AML-193 (cell line): ENCODE measurements around the gene SMTNL2.
"Not testable (repeated sequence)": the region's sequence is repeated elsewhere in the genome, so short reads cannot be mapped to it uniquely, and the experiment has no call there.

Source experiments
- DNase-seq, 2 experiments: peaks; one replicate each; lab custom pipeline; 2025; lab: John Stamatoyannopoulos, UW

SMTNL2 gene

DNA sequence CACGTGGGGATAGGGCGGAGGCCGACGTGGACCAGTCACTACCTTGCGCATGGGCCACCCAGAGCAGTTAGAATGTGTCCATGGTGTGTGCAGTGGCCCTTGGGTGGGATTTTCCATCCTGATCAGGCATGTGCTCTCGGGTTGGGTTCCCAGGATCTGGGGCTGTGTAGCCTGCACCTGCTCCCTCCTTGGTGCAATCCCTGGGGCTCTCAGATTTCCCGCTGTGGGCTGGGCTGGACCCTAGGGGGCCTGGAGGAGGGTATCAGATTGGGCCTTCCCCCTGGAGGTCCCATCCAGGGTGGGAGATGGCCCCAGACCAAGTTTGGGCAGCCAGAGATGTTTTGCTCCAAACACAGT, 1.3 kb downstream of the SMTNL2 start:
- no peak for DNase-seq

DNA sequence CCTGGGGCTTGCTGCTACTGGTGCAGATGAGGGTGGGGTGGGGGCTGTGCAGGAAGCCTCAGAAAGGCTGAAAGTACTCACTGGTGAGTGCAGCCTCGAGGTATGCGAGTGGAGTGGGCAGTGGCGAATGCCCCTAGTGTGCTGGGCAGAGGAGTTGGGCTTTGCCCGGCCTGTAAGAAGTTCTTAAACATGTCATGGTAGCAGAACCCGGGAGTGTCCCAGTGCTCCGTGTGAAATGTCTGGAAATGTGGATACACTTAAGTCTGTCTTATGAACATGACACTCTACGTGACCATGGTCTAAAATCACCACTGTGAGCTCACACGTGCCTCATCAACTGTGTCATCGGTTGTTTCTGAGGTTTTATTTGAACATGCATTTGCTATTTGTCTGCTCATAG, 1.7 kb downstream of the SMTNL2 start:
- DNase-seq = no peak

GRCh38 chr17:4587195-4587594, 2.9 kb downstream of the SMTNL2 start:
- no peak for DNase-seq

GRCh38 chr17:4587803-4588202, 3.5 kb downstream of the SMTNL2 start:
- DNase-seq = no peak

DNA sequence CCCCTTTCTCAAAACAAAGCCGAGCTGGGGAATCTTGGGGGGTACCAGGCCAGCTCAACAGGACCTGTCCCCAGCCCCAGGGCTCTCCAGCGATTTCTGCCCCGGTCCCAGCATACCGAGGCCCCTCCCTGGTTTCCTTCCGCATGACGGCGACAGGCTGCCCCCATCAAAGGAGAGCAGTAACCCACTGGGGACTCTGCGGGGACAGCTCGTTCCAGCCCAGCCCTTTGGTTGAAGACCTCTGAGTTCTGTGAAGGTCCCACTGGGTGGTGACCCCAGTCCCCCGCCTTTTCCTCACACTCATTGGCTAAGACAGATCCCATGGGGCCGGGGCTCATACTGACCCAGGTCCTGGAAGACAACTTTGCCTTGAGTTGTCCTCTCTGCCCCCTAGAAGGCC, 4.1 kb downstream of the SMTNL2 start:
- DNase-seq = no peak

GRCh38 chr17:4588898-4589625, 4.7 kb downstream of the SMTNL2 start:
- DNase-seq = no peak

DNA sequence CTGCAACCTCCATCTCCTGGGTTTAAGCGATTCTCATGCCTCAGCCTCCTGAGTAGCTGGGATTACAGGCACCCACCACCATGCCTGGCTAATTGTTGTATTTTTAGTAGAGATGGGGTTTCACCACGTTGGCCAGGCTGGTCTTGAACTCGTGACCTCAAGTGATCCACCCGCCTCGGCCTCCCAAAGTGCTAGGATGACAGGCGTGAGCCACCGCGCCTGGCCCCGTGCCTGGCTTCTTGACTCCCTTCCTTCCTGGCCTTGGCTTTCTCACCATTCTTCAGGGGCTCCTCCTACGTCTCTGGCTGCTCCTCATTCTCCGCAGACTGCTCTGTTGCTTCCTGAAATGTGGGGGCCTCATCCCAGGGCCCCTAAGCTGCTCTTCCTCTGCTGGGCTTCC, 5.7 kb downstream of the SMTNL2 start:
- not testable (repeated sequence) for DNase-seq

DNA sequence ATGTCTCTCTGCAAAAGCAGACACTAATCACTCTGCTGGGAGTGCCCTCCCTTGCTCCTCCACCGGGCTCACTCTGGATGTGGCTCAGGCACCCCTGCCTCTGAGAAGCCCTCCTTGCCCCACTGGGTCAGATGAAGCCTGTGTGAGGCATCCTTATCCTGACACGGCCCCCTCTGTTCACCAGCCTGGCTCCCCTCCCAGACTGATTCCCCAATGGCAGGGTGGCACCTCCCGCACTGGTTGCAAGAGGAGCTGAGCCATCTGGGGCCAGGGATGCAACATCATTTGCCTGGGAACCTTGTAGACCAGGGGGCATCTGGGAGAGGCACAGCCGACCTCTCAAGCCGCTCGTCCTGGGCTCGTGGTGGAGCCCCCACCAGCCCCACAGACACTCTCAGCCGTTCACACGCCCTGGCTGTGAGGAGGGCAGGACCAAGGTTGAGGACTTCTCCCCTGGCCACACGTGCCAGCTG, 6.7 kb downstream of the SMTNL2 start:
- DNase-seq = no peak

GRCh38 chr17:4591529-4591928, 7.2 kb downstream of the SMTNL2 start:
- DNase-seq = no peak

DNA sequence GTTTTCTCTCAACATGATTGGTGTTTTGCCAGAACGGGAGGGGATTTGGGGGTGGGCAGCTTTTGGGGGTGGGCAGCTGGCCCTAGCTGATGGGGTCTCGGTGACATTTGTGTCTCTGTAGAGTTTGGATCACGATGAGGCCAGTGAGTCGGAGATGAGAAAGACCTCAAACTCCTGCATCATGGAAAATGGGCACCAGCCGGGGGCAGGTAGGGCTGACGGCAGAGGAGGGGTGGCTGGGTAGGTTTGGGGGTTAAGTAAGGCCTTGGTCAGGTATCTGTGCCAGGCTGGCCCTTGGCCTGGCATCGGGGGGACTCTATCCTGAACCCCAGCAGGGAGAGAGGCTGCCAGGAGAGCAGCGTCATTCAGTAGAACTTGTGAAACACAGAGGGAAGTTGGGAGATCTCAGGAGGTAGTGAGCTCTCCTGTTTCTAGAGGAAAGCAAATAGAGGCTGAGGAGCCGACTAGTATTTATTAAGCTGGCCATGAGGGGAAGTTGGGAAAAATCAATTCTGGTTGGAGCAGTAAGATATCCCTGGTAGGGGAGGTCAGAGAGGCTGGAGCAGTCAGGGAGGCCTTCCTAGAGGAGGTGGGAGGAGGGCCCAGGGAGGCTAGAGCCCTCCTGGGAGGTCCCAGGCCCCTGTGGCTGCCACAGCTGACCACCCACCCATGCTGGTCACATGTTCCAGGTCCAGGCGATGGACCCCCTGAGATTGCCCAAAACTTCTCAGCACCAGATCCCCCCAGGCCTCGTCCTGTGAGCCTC, 8.1 kb downstream of the SMTNL2 start:
- no peak for DNase-seq

DNA sequence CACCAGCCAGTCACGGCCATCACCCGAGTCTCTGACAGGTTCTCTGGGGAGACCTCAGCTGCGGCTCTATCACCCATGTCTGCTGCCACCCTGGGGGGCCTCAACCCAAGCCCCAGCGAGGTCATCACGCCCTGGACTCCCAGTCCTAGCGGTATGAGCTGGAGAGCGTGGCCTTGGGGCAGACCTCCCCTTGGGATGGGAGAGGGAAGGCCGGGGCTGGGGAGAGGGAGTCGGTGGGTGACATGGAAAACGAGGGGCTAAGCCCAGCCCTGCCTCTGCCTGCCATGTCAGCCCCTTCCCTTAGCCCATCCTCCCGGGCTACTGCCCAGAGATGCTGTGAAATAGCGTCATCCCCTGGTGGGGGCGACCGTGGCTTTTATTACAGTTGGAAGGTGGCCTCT, 8.7 kb downstream of the SMTNL2 start:
- DNase-seq = no peak

DNA sequence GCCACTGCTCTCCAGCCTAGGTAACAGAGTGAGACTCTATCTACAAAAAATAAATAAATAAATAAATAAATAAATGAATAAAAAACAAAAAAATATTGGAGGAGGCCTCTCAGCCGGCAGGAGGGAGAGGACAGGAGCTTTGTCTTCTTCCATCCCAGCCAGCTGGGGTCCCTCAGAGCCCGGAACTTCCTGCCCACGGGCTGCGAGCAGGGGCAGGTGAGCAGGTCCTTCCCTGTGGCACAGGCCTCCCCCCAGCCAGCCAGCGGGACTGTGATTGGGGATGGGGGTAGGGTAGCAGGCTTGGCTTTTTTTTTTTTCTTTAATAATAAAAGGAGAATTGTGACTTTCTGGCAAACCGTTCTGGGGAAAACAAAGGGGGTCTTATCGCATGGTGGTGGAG, 10.1 kb downstream of the SMTNL2 start:
- DNase-seq = no peak

- no peak for DNase-seq
These were observed 10.8 kb downstream of the SMTNL2 start for GRCh38 chr17:4594931-4595684.

GRCh38 chr17:4595685-4596342, 11.5 kb downstream of the SMTNL2 start:
- not testable (repeated sequence) for DNase-seq

GRCh38 chr17:4596636-4597380, 12.5 kb downstream of the SMTNL2 start:
- DNase-seq = no peak

- DNase-seq = no peak
These were observed 13.6 kb downstream of the SMTNL2 start for GRCh38 chr17:4597975-4598374.

- no peak for DNase-seq
These were observed 14.6 kb downstream of the SMTNL2 start for GRCh38 chr17:4598776-4599504.

DNA sequence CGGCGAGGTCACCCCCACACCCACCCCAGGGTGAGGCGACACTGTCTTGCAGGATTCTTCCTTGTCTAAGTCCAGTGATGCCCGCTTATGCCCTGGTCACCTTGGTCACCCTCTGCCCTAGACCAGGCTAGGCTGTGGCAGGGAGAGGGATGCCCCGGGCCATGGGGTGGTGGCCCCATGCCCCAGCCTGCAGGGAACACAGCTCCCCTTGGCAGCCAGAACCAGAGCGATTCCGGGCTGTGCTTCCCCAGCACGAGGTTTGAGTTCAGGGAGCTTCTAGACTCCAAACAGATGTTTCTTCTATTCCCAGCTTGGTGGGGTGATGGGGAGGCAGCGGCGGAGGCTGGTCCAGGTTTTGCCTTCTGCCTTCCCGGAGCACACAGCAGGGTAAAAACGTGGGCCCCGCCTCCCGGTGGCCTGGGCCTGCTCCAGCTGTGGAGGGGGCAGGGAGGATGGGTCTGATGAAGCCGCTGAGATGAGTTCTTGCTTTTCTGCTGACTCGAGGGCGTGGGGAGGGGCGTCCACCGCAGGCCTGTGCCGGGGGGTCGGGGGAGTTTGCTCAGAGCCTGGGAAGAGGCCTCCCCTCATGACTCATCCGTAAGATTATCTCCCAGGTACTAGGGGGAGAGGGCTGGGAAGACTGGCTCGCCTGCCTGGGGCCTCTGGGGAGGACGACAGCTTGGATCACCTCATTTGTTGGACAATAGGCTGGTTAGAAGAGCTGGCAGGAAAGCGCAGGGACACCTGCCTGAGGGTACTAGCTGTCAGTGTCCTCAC, 15.4 kb downstream of the SMTNL2 start:
- DNase-seq = no peak

DNA sequence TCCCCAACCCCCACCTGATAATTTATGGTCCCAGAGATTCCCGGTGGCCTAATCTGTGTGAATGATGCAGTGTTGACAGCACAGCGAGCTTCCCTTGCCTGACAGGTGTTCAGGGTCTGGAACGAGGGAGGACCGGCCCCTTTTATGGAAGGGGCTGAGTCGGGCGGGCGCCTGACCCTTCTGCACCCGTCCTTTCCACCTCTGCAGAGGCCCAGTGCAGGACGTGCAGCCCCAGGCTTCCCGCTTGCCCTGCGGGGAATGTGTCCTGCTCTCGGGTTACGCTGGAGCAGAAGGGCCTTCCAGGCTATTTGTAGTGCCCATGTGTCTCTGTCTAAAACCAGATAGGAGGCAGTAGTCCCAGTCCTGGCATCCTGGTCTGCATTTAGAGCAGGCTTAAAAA, 16.2 kb downstream of the SMTNL2 start:
- DNase-seq = no peak

DNA sequence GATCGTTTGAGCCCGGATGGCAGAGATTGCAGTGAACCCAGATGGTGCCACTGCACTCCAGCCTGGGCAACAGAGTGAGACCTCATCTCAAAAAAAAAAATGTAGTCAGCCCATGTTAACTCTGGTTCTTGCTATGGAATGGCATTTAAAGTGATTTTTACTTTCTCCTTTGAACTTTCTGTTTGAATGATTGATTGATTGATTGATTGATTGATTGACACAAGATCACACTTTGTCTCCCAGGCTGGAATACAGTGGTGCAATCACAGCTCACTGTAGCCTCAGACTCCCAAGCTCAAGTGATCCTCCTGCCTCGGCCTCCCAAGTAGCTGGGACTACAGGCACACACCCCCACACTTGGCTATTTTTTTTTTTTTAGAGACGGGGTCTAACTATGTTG, 17.0 kb downstream of the SMTNL2 start:
- DNase-seq = no peak
